KOPT-K1 (cell line): ENCODE measurements around the gene ASCL2.

Experiments used
- H3K27ac ChIP-seq: fragments of 200-600 bp; sonication (generic); 2 replicates; pipeline ENCODE4 v1.5.1; 2016; ENCODE audit warnings: antibody characterized with exemption, mild to moderate bottlenecking, low read depth, low read length; ENCODE audit not compliant: poor library complexity, severe bottlenecking
- H3K36me3 ChIP-seq: fragments of 200-600 bp; sonication (generic); 2 replicates; pipeline ENCODE4 v1.5.1; 2017; ENCODE audit warnings: antibody characterized with exemption, mild to moderate bottlenecking, low read length, moderate library complexity; ENCODE audit not compliant: insufficient read depth
- H3K9me3 ChIP-seq: fragments of 200-600 bp; sonication (generic); 2 replicates; pipeline ENCODE4 v1.5.1; 2017; ENCODE audit warnings: antibody characterized with exemption, low read length, mild to moderate bottlenecking; ENCODE audit not compliant: insufficient read depth, poor library complexity, severe bottlenecking

Gene ASCL2

GRCh38 chr11:2263724-2264360 is 6.5 kb downstream of the ASCL2 start:
- Histone ChIP-seq H3K27ac (no peak overlapping the region), H3K36me3 (no peaks in the 10 kb centered on the region), H3K9me3 (no peaks in the 10 kb centered on the region)

DNA sequence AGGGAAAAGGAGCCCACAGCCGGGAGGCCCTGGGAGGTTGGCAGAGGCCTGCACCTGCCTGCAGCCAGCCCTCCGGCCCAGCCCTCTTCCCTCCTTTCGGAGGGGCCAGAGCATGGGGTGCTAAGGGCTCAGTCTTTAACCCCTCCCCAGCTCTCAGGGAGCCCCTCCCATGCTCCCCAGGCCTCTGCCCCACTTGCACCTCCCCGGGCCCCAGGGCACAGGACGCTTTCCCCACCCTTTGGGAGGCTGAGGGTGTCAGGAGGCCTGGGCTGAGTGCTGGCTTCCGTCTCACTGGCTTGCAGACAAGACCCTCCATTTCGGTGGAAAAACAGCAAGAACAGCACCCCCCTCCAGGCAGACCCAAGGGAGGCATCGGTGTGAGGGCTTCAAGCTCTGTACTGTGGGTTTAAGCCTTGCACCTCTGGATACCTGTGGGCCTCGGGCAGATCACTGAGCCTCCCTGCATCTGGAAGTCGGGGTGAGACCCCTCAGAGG is 7.3 kb downstream of the ASCL2 start:
- Histone ChIP-seq H3K9me3 (no peaks in the 10 kb centered on the region), H3K27ac (no peak overlapping the region), H3K36me3 (no peaks in the 10 kb centered on the region)

GRCh38 chr11:2262301-2263070 is 7.9 kb downstream of the ASCL2 start:
- no peaks in the 10 kb centered on the region for H3K9me3 ChIP-seq
- H3K36me3 ChIP-seq = no peaks in the 10 kb centered on the region
- no peak overlapping the region for H3K27ac ChIP-seq

DNA sequence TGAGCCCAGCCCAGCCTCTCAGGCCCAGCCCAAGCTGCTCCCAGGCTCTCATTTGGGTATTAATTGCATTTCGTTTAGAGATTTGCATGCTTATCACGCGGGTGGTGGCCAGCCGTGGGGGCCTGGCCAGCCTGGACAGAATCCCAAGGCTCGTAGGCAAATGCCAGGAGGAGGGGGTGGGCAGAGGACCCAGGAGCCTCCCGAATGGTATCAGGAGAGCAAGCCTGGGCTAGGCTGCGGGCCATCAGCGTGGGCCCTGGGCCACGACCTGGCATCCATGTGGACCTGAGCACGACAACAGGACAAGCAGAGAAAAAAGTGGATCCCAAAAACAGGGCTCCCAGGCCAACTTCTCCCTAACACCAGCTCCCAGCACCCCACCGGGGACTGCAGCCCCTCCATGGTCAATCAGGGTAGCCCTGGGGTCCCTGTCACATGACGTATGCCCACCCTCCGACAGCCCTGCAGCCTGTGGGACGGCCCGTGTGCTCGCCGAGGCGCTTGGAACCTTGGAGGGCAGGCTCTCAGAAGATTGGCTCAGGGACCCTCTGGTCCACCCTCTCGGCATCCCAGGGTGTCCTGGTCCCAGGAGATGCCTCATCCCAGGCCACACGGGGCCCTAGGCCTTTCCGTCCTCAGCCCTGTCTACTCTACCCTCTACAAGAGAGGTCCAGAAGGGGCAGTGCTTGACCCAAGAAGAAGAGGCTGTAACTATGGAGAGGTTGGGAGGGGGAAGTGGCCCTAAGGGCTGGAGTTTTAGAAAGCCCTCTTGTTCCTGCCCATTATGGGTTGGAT is 8.8 kb downstream of the ASCL2 start:
- H3K36me3 ChIP-seq = no peaks in the 10 kb centered on the region
- no peak overlapping the region for H3K27ac ChIP-seq
- H3K9me3 ChIP-seq = no peaks in the 10 kb centered on the region

- H3K36me3 ChIP-seq = no peaks in the 10 kb centered on the region
Measured at GRCh38 chr11:2260491-2261364, 9.7 kb downstream of the ASCL2 start.

GRCh38 chr11:2259897-2260451 is 10.4 kb downstream of the ASCL2 start:
- no peaks in the 10 kb centered on the region for H3K36me3 ChIP-seq
- H3K9me3 ChIP-seq = no peaks in the 10 kb centered on the region
- H3K27ac ChIP-seq = no peak overlapping the region

More at GRCh38 chr11:2260491-2261364, 9.7 kb downstream of the ASCL2 start:
- Histone ChIP-seq H3K27ac (no peak overlapping the region), H3K9me3 (no peaks in the 10 kb centered on the region)

GRCh38 chr11:2259466-2259830 is 10.9 kb downstream of the ASCL2 start:
- no peaks in the 10 kb centered on the region for H3K36me3 ChIP-seq
- no peaks in the 10 kb centered on the region for H3K9me3 ChIP-seq
- no peak overlapping the region for H3K27ac ChIP-seq

DNA sequence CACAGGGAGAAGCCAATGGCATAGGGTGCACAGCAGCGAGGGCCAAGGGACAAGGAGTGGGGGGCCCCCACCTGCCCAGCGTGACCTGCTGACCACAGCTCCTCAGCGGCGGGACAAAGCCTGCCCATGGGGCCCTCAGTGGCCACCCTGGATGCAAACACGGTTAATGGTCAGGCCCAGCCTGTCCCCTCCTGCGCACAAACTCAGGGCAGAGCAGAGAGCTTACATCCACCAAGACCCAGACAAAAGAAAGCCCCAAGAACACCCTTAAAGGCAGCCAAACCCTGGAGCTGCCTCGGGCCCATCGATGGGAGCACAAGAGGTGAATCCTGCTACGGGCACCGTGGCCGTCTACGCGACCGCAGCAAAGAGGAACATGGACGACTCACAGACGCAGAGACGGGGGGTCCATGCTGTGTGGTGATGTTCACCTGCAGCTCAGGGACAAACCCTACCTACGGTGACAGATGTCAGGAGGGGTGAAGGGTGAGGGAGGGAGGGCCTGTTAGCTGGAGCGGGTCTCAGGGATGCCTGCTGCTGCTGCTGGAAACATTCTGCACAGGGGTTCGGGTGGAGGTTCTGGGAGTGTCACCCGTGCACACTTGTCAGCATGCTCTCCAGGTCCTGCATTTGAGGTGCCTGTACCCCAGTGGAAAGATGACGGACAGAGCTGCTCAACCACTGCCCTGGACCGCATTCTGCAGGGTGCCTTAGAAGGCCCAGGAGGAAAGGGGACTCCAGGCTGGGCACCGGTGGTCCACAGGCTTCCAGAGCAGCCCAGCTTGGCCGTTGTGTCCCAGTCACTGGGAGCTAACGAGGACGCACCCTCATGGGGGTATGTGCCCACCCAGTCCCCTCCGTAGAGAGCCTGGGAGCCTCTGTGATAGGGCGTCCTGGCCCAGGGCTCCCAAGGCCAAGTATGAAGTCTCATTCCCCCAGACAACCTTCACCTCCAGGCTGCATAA is 11.6 kb downstream of the ASCL2 start:
- Histone ChIP-seq H3K9me3 (peaks cover 4% of the 10 kb centered on the region), H3K36me3 (no peaks in the 10 kb centered on the region), H3K27ac (no peak overlapping the region)

DNA sequence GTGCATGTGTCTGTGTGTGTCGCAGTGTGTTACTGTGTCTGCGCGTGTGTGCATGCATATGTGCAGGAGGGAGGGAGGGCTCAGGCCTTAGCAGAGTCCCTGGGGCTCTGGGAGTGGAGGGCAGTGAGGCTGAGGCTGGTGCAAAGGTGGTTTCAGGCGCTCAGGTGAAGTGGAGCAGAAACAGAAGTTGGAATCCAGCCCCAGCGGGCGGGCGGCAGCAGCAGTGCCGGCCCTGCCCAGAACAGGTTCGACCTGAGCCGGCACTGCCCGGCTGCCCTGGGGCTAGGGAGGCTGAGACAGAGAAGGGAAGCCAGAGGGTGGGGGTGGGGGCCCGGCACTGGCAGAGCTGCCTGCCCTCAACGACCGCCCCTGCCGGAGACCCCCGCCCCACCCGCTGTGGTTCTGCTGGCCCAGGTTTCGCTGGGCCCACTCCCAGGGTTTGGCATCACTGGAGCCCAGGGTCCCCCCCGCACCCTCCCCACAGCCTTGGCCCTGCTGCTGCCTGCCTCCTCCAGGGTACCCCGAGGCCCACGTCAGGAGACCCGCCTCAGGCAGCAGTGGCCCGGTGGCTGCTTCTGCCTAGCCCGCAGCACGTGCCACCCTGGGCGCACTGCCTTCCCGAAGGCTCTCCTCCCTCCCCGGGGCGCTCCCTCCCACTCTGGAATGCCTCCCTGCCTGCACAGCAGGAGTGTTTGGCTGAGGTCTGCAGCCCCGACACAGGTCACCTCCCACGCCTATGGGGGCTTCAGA is 13.3 kb downstream of the ASCL2 start:
- Histone ChIP-seq H3K36me3 (no peaks in the 10 kb centered on the region), H3K9me3 (peaks cover 4% of the 10 kb centered on the region), H3K27ac (no peak overlapping the region)

- peaks cover 4% of the 10 kb centered on the region for H3K9me3 ChIP-seq
- H3K27ac ChIP-seq = no peak overlapping the region
- H3K36me3 ChIP-seq = no peaks in the 10 kb centered on the region
Measured at GRCh38 chr11:2256293-2256913, 14.0 kb downstream of the ASCL2 start.

- Histone ChIP-seq H3K27ac (no peak overlapping the region), H3K36me3 (no peaks in the 10 kb centered on the region), H3K9me3 (peaks cover 4% of the 10 kb centered on the region)
Measured at GRCh38 chr11:2252018-2252417, 18.4 kb downstream of the ASCL2 start.

DNA sequence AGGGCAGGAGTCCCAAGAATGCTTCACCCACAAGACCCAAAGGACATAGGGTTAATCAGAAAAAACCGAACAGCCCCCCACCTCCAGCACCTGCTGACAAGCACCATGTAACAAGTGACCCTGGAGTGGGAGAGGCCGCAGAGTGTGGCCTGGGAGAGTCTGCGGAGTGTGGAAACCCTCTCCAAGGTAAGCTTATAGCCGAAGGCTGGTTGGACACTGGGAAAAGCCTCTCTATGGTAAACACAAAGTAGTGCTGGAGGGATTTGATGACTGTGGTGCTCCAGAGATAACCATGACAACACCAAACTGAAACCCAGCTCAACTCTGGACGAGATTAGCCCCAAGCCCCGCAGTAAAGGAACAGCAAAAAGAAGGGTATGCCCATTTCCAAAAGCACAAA is 19.2 kb downstream of the ASCL2 start:
- peaks cover 4% of the 10 kb centered on the region for H3K9me3 ChIP-seq

More for the DNA sequence above, 19.2 kb downstream of the ASCL2 start:
- Histone ChIP-seq H3K36me3 (no peaks in the 10 kb centered on the region), H3K27ac (no peak overlapping the region)
